Left renal cortex interstitium (tissue), 4 donors: ENCODE measurements around the gene PDCD1LG2. TPM values are rescaled to one million over a fixed set of nuclear protein-coding genes. Genes with fewer than 3 reads are reported as not detected.
"Not testable (repeated sequence)": the region's sequence is repeated elsewhere in the genome, so short reads cannot be mapped to it uniquely, and the experiment has no call there.

ENCODE experiments used
- DNase-seq, 4 donors: peaks; one replicate each; pipeline ENCODE4 v3.0.0-alpha.2; 2013; ENCODE audit warnings: low read depth in 4 of 4, low spot score in 2 of 4, missing footprints in 1 of 4
- polyA plus RNA-seq, 4 donors: library from polyadenylated mRNA; unstranded; fragments of 120-200 nt; gene quantifications; one replicate each; pipeline ENCODE4 v1.2.1, GENCODE V29; 2013; ENCODE audit not compliant: insufficient read length in 4 of 4

PDCD1LG2 gene
- polyA plus RNA-seq, 4 donors: 0.06 to 0.25 (median 0.13) TPM

GRCh38 chr9:5561828-5562488, 51.6 kb downstream of the PDCD1LG2 start:
- DNase-seq: no peak

GRCh38 chr9:5562806-5563416, 52.6 kb downstream of the PDCD1LG2 start:
- DNase-seq: no peak

- no peak for DNase-seq
These were observed 53.1 kb downstream of the PDCD1LG2 start for GRCh38 chr9:5563417-5563815.

DNA sequence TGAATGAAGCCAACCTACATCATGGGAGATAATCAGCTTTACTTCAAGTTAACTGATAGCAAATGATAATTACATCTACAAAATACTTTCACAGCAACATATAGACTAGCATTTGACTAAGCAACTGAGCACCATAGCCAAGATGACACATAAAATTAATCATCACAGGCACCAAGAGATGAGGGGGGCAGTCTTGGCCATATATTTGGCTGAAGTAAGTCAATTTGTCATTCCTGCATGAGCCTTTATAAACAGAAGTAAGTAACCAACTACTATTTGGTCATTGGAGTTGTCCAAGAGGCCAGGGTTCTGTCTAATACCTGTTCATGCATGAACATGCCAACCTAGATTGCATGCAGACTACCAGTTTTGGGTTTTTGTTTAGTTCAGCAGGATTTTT, 53.6 kb downstream of the PDCD1LG2 start:
- DNase-seq: no peak

DNA sequence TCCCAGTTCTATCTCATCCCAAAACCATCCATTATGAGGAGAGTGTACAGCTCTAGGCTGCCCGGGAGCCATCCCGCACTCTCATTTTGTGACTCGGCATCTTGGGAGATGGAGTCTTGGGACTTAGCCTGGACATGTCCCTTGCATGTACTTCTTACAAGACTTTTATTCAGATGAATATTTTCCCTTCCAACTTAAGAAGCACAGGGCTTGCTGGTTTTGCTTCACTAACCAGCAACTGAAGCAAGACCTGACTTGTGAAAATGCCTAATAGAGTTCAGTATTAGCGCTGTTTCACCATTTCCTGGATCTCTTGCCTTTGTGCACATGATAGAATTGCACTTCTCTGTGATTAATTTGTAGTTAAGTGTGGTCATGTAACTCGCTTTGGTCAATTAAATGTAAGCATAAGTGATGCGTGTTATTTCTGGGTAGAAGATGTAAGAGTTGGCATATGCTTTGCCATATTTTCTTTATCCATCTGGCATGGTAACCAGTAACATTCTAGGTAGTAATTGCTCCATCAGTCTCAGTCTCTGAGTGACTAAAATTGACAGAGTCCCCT, 55.8 kb downstream of the PDCD1LG2 start:
- no peak for DNase-seq

- DNase-seq: no peak
These were observed 58.5 kb downstream of the PDCD1LG2 start for GRCh38 chr9:5568868-5569267.

DNA sequence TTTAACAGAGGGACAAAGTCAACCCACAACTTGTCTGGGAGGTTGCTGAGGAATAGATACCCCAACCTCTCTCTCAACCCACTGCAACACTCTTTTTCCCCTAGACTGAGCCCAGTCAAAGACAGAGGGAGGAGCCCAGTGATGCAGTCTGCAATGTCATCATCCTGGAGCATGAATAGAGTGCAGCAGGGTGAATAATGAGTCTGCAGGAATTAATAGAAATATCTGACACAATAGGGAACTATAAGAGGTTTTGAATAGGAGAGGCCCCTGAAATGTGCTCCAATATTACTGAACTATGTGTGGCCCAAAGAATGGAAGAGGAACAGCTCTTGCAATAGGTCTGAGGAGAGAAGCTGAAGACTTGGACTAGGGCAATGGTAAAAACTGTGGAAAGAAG, 59.1 kb downstream of the PDCD1LG2 start:
- DNase-seq: no peak

- no peak for DNase-seq
These were observed 59.6 kb downstream of the PDCD1LG2 start for GRCh38 chr9:5569891-5570290.

DNA sequence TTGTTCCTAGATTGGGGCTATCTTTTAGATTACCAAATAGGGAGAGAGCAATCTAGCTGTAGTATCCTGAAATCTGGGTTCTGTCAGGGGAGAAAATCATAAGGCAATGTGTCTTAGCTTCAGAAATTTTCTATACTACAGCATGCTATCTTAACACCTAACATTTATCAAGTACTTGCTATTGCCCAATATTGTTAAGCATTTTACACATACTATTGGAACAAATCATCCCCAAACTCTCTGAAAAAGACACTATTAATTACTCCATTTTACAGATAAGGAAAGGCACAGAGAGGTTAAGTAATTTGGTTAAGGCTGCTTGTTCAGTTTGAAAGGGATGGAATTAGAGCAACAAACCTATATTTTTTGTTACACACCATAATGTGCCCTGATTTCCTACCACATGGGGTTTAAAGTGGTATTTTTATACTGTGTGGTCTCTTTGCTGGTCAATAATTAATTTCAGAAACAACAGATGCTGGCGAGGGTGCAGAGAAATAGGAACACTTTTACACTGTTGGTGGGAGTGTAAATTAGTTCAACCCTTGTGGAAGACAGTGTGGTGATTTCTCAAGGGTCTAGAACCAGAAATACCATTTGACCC, 61.4 kb downstream of the PDCD1LG2 start:
- DNase-seq: no peak

DNA sequence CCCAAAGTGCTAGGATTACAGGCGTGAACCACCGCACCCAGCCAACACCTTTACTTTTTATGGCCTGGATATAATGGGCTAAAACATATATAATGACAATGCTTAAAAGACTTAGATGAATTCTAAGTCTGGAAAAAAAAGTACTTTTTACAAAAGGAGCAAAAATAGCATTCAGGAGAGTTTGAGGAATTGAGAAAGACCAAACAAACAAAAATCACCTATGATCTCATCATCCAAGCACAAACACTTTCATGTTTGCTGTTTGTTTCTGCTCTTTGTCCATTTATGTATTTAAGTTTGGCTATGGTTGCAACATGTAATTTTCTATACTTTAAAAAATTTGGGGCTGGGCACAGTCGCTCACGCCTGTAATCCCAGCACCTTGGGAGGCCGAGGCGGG, 63.8 kb downstream of the PDCD1LG2 start:
- no peak for DNase-seq

GRCh38 chr9:5575000-5575399, 64.7 kb downstream of the PDCD1LG2 start:
- DNase-seq: no peak

- DNase-seq: no peak
These were observed 66.9 kb downstream of the PDCD1LG2 start for GRCh38 chr9:5577225-5577624.

DNA sequence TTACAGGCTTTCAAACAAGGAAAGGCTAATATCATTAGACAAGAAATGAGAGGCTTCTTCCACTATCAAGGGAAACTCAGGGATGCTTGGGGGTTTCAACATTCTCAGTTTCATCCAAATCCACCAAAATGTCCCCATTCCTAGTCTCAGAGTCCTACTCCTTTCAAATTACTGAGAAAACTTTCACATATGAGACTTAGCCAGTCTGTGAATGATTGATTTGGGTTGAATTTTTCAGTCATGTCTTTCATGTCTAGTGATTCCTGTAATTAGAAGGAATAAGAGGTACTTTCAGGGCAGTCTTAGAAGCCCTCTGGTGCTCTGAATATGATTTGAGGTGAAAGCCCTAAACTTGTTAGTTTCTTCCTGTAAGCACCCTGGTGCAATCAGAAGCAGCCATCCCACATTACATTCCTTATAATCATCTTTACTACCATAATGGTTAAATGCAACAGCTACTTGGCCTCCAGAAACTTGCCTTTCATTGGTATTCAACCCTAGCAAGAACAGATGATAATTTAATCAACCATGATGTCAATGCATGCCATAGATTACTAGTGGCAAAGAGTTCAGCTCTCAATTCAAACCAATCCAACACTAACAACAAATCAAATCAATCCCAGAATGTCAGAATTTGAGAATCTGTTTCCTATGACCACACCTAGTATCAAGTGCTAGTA, 67.8 kb downstream of the PDCD1LG2 start:
- no peak for DNase-seq

DNA sequence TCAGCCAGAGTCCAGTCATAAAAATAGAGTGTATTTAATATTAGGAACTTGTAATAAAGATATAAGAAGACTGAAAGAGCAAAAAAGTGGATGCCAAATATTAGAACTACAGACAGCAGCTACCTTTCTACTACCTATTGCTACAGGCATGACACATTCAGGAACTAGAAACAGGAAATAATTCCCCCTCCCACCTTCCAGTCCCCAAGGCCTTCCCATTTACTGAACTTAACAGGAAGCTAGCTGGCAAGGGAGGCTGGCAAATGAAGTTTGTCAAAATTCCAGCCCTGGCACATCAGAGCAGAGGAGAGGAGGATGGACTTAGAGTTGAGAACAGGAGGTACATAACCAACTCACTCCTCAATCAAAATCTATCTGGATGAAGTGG, 68.4 kb downstream of the PDCD1LG2 start:
- DNase-seq: no peak

DNA sequence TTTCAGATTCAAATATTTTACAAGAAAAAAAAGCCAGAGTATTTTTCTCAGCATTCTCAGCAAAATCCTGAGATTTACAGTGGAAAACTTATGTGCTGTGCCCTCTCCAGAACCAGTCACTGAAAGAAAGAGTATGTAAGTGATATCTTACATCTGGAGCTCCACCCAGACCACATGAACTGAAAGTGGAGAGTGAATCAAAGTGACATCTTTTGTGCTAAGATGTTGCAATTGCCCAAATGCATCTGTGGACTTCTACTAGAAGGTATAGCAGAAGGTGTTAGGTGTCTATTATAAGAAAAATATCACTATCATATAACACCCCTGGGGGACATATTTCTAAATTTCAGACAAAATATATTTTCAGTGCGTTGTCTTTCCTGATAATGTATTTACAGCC, 69.5 kb downstream of the PDCD1LG2 start:
- no peak for DNase-seq

- no peak for DNase-seq
These were observed 70.3 kb downstream of the PDCD1LG2 start for GRCh38 chr9:5580650-5581049.

- DNase-seq: not testable (repeated sequence)
These were observed 71.4 kb downstream of the PDCD1LG2 start for GRCh38 chr9:5581706-5582105.

GRCh38 chr9:5582835-5583195, 72.5 kb downstream of the PDCD1LG2 start:
- DNase-seq: no peak

DNA sequence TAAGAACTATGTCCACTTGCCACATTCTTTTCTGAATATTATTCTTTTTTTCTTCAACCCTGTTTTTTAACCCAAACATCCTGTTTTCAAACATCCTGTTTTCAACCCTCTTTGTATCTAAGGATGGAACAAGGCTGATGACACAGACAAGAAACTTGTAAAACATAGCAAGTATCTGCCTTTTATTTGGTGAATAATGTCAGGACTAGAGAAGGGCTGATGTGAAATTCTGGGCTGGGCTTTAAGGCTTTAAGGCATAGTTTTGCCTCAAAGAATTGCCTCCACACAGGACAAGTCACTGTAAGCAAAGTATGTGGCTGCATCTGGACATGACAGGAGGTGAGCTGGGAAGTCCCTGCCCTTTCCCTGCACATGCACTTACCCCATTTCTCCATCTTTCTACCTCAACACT, 76.1 kb downstream of the PDCD1LG2 start:
- DNase-seq: no peak

DNA sequence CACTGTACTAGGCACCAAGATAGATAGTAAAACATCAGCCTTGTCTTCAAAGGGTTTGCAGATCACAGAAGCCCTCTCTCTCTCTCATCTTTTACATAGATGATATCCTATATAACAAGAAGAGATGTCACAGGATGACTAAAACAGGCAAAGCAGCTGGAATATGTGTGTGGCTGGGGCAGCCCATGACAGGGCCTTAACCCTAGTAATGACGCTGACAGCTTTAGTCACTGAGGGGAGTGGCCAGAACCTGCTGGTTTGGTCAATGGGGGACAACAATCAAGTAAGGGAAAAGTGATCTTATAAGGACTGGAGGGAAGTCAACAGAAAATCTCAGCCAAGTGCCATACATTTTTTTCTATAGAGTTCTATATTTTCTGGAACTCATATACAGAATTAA, 76.7 kb downstream of the PDCD1LG2 start:
- no peak for DNase-seq

GRCh38 chr9:5592231-5592630, 81.9 kb downstream of the PDCD1LG2 start:
- DNase-seq: no peak
